ENCODE data around the gene LRRK2.

The LRRK2 gene

GRCh38 chr12:40198601-40199000 is 26.2 kb upstream of the LRRK2 start:
- TF ChIP-seq CTCF (IDR thresholded peaks at IDR 0.05; ENCODE audit: low read depth, low read length, missing control alignments): no peak
- DNase-seq (ENCODE audit: low read depth): no peak
- in situ Hi-C loops (cut with HindIII; ENCODE audit: low sequenced_read_pairs): no loop called here
- H3K4me3 ChIP-seq (ENCODE audit: low read depth, low read length): no peak overlapping the region

GRCh38 chr12:40202095-40203059 is 22.4 kb upstream of the LRRK2 start:
- in situ Hi-C loops (cut with HindIII; ENCODE audit: low sequenced_read_pairs): no loop called here
- DNase-seq (ENCODE audit: low read depth): no peak
- H3K4me3 ChIP-seq (ENCODE audit: low read depth, low read length): no peak overlapping the region
- TF ChIP-seq CTCF (IDR thresholded peaks at IDR 0.05; ENCODE audit: low read depth, low read length, missing control alignments): no peak

GRCh38 chr12:40203060-40203430 is 21.8 kb upstream of the LRRK2 start:
- H3K4me3 ChIP-seq (ENCODE audit: low read depth, low read length): no peak overlapping the region
- no peak for TF ChIP-seq CTCF (IDR thresholded peaks at IDR 0.05; ENCODE audit: low read depth, low read length, missing control alignments)
- no peak for DNase-seq (ENCODE audit: low read depth)
- in situ Hi-C loops (cut with HindIII; ENCODE audit: low sequenced_read_pairs): no loop called here

GRCh38 chr12:40204337-40204736 is 20.5 kb upstream of the LRRK2 start:
- H3K4me3 ChIP-seq (ENCODE audit: low read depth, low read length): no peak overlapping the region
- no peak for DNase-seq (ENCODE audit: low read depth)
- TF ChIP-seq CTCF (IDR thresholded peaks at IDR 0.05; ENCODE audit: low read depth, low read length, missing control alignments): no peak
- in situ Hi-C loops (cut with HindIII; ENCODE audit: low sequenced_read_pairs): no loop called here

- in situ Hi-C loops (cut with HindIII; ENCODE audit: low sequenced_read_pairs): no loop called here
- no peak overlapping the region for H3K4me3 ChIP-seq (ENCODE audit: low read depth, low read length)
- no peak for DNase-seq (ENCODE audit: low read depth)
- TF ChIP-seq CTCF (IDR thresholded peaks at IDR 0.05; ENCODE audit: low read depth, low read length, missing control alignments): no peak
These were observed 17.2 kb upstream of the LRRK2 start for GRCh38 chr12:40207551-40207950.

GRCh38 chr12:40208707-40209446 is 15.9 kb upstream of the LRRK2 start:
- DNase-seq (ENCODE audit: low read depth): no peak
- TF ChIP-seq CTCF (IDR thresholded peaks at IDR 0.05; ENCODE audit: low read depth, low read length, missing control alignments): no peak
- no peak overlapping the region for H3K4me3 ChIP-seq (ENCODE audit: low read depth, low read length)
- in situ Hi-C loops (cut with HindIII; ENCODE audit: low sequenced_read_pairs): no loop called here
